Measurements from ENCODE around the gene SNX12. TPM values are rescaled to one million over a fixed set of nuclear protein-coding genes. Genes with fewer than 3 reads are reported as not detected.

Gene SNX12
- 10 to 100 TPM; 53.1 to 57.3 (median 55.1) TPM for polyA plus RNA-seq (ENCODE audit: insufficient read length in 4 of 4)

GRCh38 chrX:71068044-71068918, at the start of gene SNX12:
TSS of gene SNX12 (minus strand) at chrX:71068334. CDS start at chrX:71068306, 28 bp downstream.
- peak; percentile 67 to 84 (median 77) for DNase-seq (ENCODE audit: low read depth in 4 of 4, low spot score in 3 of 4)

GRCh38 chrX:71117358-71117757, 49.2 kb upstream of the SNX12 start:
- DNase-seq (ENCODE audit: low read depth in 4 of 4, low spot score in 3 of 4), result no peak

GRCh38 chrX:71111921-71112431, 43.8 kb upstream of the SNX12 start:
- no peak for DNase-seq (ENCODE audit: low read depth in 4 of 4, low spot score in 3 of 4)

DNA sequence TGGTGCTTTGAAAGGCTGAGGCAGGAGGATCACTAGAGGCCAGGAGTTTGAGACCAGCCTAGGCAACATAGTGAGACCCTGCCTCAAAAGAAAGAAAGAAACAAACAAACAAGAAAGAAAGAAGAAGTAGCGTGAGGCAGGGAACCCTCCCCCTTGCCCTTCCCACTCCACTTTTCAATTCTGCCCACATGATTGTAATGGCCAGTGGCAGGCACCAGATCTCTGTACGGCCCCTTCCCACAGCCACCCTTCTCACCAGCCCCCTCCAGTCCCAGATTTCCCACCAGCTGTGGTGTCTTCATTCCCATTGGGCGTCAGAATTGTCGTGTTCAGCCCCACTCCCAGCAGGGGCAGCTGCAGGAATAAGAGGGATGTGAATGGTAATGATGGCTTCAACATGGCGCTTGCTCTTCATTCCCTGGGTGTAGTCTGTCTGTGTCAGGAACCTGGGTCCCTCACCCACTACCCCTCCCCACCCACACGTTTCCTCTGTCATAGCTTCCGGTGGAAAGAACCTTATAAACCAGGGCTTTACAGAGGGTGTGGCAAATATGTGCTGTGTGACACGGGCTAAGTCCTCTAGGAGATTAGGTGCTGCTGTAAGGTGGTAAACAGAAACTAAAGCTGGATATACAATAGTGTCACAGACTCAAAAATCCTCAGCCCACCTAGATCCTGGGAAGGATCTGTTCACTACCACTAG, 43.2 kb upstream of the SNX12 start, which contains the start of gene IL2RG:
IL2RG (minus strand) TSS at position 437 of the 703 bp plus-strand sequence; CDS start at position 399, 38 bp downstream.
- DNase-seq (ENCODE audit: low read depth in 4 of 4, low spot score in 3 of 4), result no peak

DNA sequence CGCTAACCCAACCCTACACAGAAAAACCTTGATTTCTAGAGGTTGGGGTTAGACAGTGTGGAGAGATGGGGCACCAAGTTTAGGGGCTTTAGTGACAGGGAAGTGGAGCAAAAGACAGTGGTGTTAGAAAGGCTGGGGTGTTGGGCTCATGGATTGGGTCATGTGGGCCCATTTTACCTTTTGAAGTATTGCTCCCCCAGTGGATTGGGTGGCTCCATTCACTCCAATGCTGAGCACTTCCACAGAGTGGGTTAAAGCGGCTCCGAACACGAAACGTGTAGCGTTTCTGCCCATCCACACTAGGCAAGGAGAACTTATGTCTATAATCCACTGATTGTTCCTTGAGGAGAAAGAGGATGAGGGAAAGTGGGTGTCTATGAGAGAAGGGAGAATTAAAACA, 40.9 kb upstream of the SNX12 start:
- DNase-seq (ENCODE audit: low read depth in 4 of 4, low spot score in 3 of 4), result no peak

DNA sequence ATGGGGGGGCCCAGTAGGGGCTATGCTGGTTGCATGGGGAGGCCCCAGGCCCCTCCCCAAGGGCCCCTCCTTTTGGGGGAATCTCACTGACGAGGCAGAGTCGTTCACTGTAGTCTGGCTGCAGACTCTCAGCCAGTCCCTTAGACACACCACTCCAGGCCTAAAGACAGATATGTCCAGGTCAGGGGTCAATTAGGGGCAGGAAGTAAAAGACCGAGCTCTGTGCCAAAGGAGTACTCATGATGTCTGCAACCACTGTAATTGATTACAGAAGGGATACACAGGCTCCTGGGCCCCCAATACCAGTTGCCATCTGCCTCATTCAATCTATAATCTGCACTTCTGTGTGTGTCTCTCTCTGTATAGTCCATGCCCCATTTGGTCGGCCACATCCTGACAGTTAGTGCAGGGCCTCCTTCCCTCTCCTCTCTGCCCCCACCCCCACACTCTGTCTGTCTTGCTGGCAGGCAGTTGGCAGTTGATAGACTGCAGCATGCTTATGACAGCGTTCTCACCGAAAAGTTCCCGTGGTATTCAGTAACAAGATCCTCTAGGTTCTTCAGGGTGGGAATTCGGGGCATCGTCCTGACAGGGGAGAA, 39.7 kb upstream of the SNX12 start:
- no peak for DNase-seq (ENCODE audit: low read depth in 4 of 4, low spot score in 3 of 4)

GRCh38 chrX:71107245-71107644, 39.1 kb upstream of the SNX12 start:
- no peak for DNase-seq (ENCODE audit: low read depth in 4 of 4, low spot score in 3 of 4)

DNA sequence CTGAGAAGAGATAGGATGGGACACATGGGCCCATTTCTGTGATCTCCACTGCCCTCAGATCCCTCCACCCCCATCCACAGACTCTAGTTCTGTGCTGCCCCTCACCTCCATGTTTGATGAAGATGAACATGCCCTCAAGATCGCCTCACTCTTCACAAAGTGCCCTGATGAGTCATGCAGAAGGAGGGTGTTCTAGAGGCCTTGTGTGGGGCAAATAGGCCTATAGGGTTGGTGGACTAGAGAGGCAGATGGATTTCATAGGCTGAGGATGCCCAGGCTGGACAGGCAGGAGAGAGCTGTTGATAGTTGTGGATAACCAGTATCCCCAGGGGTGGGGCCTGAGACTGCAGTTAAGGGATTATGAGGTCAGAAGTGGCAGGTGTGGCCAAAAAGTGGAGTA, 38.3 kb upstream of the SNX12 start, which contains the start of gene CXorf65:
CXorf65 (minus strand) TSS at position 314 of the 400 bp plus-strand sequence; CDS start at position 130, 184 bp downstream.
- DNase-seq (ENCODE audit: low read depth in 4 of 4, low spot score in 3 of 4), result no peak

GRCh38 chrX:71105628-71106027, 37.5 kb upstream of the SNX12 start:
- no peak for DNase-seq (ENCODE audit: low read depth in 4 of 4, low spot score in 3 of 4)

- no peak for DNase-seq (ENCODE audit: low read depth in 4 of 4, low spot score in 3 of 4)
Measured at GRCh38 chrX:71103110-71103983, 35.2 kb upstream of the SNX12 start.

- no peak for DNase-seq (ENCODE audit: low read depth in 4 of 4, low spot score in 3 of 4)
Measured at GRCh38 chrX:71102292-71102691, 34.2 kb upstream of the SNX12 start.

DNA sequence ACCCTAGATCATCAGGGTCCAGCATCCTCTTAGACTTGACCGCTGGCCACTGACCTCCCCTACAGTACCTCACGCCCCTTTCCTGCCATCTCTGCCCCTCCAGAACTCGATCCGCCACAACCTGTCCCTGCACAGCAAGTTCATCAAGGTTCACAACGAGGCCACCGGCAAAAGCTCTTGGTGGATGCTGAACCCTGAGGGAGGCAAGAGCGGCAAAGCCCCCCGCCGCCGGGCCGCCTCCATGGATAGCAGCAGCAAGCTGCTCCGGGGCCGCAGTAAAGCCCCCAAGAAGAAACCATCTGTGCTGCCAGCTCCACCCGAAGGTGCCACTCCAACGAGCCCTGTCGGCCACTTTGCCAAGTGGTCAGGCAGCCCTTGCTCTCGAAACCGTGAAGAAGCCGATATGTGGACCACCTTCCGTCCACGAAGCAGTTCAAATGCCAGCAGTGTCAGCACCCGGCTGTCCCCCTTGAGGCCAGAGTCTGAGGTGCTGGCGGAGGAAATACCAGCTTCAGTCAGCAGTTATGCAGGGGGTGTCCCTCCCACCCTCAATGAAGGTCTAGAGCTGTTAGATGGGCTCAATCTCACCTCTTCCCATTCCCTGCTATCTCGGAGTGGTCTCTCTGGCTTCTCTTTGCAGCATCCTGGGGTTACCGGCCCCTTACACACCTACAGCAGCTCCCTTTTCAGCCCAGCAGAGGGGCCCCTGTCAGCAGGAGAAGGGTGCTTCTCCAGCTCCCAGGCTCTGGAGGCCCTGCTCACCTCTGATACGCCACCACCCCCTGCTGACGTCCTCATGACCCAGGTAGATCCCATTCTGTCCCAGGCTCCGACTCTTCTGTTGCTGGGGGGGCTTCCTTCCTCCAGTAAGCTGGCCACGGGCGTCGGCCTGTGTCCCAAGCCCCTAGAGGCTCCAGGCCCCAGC, 32.7 kb upstream of the SNX12 start:
- DNase-seq (ENCODE audit: low read depth in 4 of 4, low spot score in 3 of 4), result no peak

DNA sequence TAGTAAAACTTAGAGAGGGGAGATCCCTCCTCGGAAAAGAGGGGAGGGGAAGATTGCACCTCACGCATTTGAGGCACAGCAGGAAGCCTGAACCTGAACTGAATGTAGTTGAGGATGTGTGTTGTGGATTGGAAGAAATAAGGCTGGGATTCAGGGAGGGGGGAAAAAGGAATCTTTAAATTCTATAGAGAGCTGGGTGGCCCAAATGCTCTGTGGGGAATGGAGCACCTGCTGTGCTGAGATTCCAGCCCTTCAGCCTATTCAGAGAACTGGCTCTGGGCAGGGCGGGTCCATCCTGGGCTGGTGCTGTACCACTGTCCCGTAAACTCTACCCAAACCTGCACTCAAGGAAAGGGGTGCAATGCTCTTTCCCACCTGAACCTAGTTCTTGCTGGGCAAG, 31.6 kb upstream of the SNX12 start:
- DNase-seq (ENCODE audit: low read depth in 4 of 4, low spot score in 3 of 4), result no peak

GRCh38 chrX:71098951-71099506, 30.9 kb upstream of the SNX12 start:
- DNase-seq (ENCODE audit: low read depth in 4 of 4, low spot score in 3 of 4), result no peak

- DNase-seq (ENCODE audit: low read depth in 4 of 4, low spot score in 3 of 4), result no peak
Measured at GRCh38 chrX:71098302-71098701, 30.2 kb upstream of the SNX12 start.

GRCh38 chrX:71096760-71097032, 28.6 kb upstream of the SNX12 start:
- no peak for DNase-seq (ENCODE audit: low read depth in 4 of 4, low spot score in 3 of 4)

DNA sequence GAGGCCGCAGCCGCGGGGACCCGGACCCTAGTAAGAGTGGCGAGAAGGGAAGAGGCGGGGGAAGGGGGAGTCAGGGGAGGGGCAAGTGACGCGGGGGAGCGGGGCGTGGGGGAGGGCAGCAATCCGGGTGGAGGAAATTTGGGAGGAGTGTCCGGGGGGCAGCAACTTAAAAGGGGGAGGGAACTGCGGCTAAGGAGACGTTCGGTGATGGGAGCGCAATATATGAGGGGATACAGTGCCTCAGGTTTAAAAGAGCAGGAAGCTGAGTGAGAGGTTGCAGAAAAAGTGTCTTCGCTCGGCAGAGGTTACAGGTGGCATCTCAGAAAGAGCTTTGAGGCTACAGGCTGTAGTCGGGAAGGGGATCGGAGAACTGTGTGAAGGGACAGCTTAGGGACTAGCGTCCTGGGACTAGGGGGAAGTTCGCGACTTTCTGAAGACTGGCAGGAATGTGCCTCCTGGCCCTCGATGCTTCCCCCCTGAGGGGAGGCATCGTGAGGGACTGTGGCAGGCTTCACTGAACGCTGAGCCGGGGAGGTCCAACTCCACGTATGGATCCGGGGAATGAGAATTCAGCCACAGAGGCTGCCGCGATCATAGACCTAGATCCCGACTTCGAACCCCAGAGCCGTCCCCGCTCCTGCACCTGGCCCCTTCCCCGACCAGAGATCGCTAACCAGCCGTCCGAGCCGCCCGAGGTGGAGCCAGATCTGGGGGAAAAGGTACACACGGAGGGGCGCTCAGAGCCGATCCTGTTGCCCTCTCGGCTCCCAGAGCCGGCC, 28.0 kb upstream of the SNX12 start:
- peak in 1 of 4 donors; percentile 26 for DNase-seq (ENCODE audit: low read depth in 4 of 4, low spot score in 3 of 4)

GRCh38 chrX:71095555-71095980, 27.4 kb upstream of the SNX12 start, which contains the start of gene FOXO4:
TSS of gene FOXO4 (plus strand) at chrX:71095851. CDS start at chrX:71096529, 678 bp downstream.
- DNase-seq (ENCODE audit: low read depth in 4 of 4, low spot score in 3 of 4), result peak in 3 of 4 donors; percentile 61 to 80 (median 75)

Measured in right renal pelvis (tissue), 4 donors.